CD14-positive monocyte (primary cell): ENCODE data around the gene IL31RA. TPM values are rescaled to one million over a fixed set of nuclear protein-coding genes. Genes with fewer than 3 reads are reported as not detected.

ENCODE experiments used
- DNase-seq, 3 donors: peaks; one replicate each; pipeline ENCODE4 v3.0.0-alpha.2; 2011 to 2022
- H2AFZ ChIP-seq: 2 replicates; pipeline ENCODE4 v1.6.0; 2012; ENCODE audit warnings: mild to moderate bottlenecking, low read depth, low read length, inconsistent platforms; ENCODE audit not compliant: insufficient read depth, poor library complexity, severe bottlenecking
- H3K27ac ChIP-seq, 2 donors: 1 replicate in 1 of 2; 2 replicates in 1 of 2; pipeline ENCODE4 v1.5.1; 2012 to 2013; ENCODE audit warnings: low read length in 2 of 2, control low read depth in 1 of 2, inconsistent platforms in 1 of 2, low read depth in 1 of 2, mild to moderate bottlenecking in 1 of 2
- H3K27me3 ChIP-seq, 2 donors: one replicate each; pipeline versions ENCODE4 v1.6.0 to v1.6.1; 2011 to 2013; ENCODE audit warnings: low read length in 2 of 2; ENCODE audit not compliant: control insufficient read depth in 2 of 2, insufficient read depth in 2 of 2
- H3K36me3 ChIP-seq, 2 donors: replicated peaks in 1 of 2; 1 replicate in 1 of 2; 2 replicates in 1 of 2; pipeline versions ENCODE4 v1.5.1 to v1.6.1; 2012 to 2013; ENCODE audit warnings: low read length in 2 of 2, control low read depth in 1 of 2, inconsistent platforms in 1 of 2, mild to moderate bottlenecking in 1 of 2; ENCODE audit not compliant: insufficient read depth in 2 of 2, control insufficient read depth in 1 of 2
- H3K4me1 ChIP-seq, 2 donors: 1 replicate in 1 of 2; 2 replicates in 1 of 2; pipeline versions ENCODE4 v1.5.1 to v1.6.1; 2012 to 2013; ENCODE audit warnings: low read length in 2 of 2, control low read depth in 1 of 2, inconsistent platforms in 1 of 2, mild to moderate bottlenecking in 1 of 2, moderate library complexity in 1 of 2; ENCODE audit not compliant: insufficient read depth in 2 of 2, control insufficient read depth in 1 of 2
- H3K4me2 ChIP-seq: replicated peaks from 2 replicates; pipeline ENCODE3; 2012; ENCODE audit warnings: low read length, moderate library complexity, mild to moderate bottlenecking; ENCODE audit not compliant: poor library complexity, severe bottlenecking; ENCODE audit errors: extremely low read depth
- H3K4me3 ChIP-seq, 3 experiments: fragments of 200-600 bp in 1 of 3; sonication (generic) in 1 of 3; replicated peaks in 1 of 3; 1 replicate in 2 of 3; 2 replicates in 1 of 3; pipeline ENCODE4 v1.5.1; 2011 to 2013; ENCODE audit warnings: low read length in 3 of 3, mild to moderate bottlenecking in 3 of 3, control low read depth in 2 of 3, low read depth in 2 of 3, inconsistent platforms in 1 of 3, moderate library complexity in 1 of 3
- H3K79me2 ChIP-seq: 2 replicates; pipeline ENCODE4 v1.6.0; 2012; ENCODE audit warnings: mild to moderate bottlenecking, control low read depth, inconsistent platforms, low read length, moderate library complexity; ENCODE audit not compliant: insufficient read depth
- H3K9ac ChIP-seq: 2 replicates; pipeline ENCODE4 v1.6.0; 2017; ENCODE audit warnings: low read length, mild to moderate bottlenecking; ENCODE audit not compliant: insufficient read depth, poor library complexity, severe bottlenecking
- H3K9me3 ChIP-seq, 2 donors: replicated peaks in 1 of 2; 1 replicate in 1 of 2; 2 replicates in 1 of 2; pipeline versions ENCODE4 v1.5.1 to v1.6.1; 2012 to 2013; ENCODE audit warnings: low read length in 2 of 2, control low read depth in 1 of 2; ENCODE audit not compliant: control insufficient read depth in 1 of 2, insufficient read depth in 1 of 2
- H4K20me1 ChIP-seq: 2 replicates; pipeline ENCODE4 v1.6.0; 2012; ENCODE audit warnings: mild to moderate bottlenecking, low read length, control low read depth, moderate library complexity; ENCODE audit not compliant: insufficient read depth
- H3K27ac Mint-ChIP-seq, 7 donors: one replicate each; pipeline ENCODE4 v1.8.0; 2020; ENCODE audit warnings: mild to moderate bottlenecking in 7 of 7, mixed read lengths in 7 of 7, moderate library complexity in 6 of 7, inconsistent platforms in 2 of 7
- H3K27me3 Mint-ChIP-seq, 3 donors: one replicate each; pipeline ENCODE4 v1.8.0; 2021 to 2022; ENCODE audit warnings: low read depth in 3 of 3, mild to moderate bottlenecking in 3 of 3, mixed read lengths in 3 of 3, moderate library complexity in 3 of 3, inconsistent platforms in 1 of 3
- H3K36me3 Mint-ChIP-seq, 2 donors: one replicate each; pipeline ENCODE4 v1.8.0; 2020; ENCODE audit warnings: mixed read lengths in 2 of 2, inconsistent platforms in 1 of 2, mild to moderate bottlenecking in 1 of 2
- H3K4me1 Mint-ChIP-seq: one replicate; pipeline ENCODE4 v1.8.0; 2020; ENCODE audit warnings: mild to moderate bottlenecking, mixed read lengths
- H3K4me3 Mint-ChIP-seq, 2 donors: one replicate each; pipeline ENCODE4 v1.8.0; 2020; ENCODE audit warnings: mild to moderate bottlenecking in 2 of 2, mixed read lengths in 2 of 2, moderate library complexity in 1 of 2
- H3K9me3 Mint-ChIP-seq, 7 donors: one replicate each; pipeline ENCODE4 v1.8.0; 2020 to 2022; ENCODE audit warnings: mixed read lengths in 7 of 7, mild to moderate bottlenecking in 6 of 7, moderate library complexity in 6 of 7, inconsistent platforms in 2 of 7
- WGBS: methylation state at CpG from one replicate; pipeline ENCODE4 v1.1.5; 2013; ENCODE audit warnings: missing lambda C conversion rate; ENCODE audit not compliant: insufficient coverage; 5-methylcytosine and 5-hydroxymethylcytosine counted together
- intact Hi-C, 2 donors: fragments of 100-400 bp; cut with micrococcal nuclease; formaldehyde crosslinking; loops; one replicate each; pipeline versions ENCODE4 v1.15.0 to v1.15.1; 2023
- polyA plus RNA-seq, 3 donors: library from polyadenylated mRNA; depleted of rRNA in 1 of 3; unstranded in 2 of 3; stranded (reverse) in 1 of 3; fragments of 300-500 nt in 2 of 3; fragments of >200 nt in 1 of 3; fragmentation: Illumina TruSeq in 2 of 3; gene quantifications; 1 replicate in 2 of 3; 2 replicates in 1 of 3; pipeline ENCODE4 v1.2.3, GENCODE V29; 2012 to 2021
- TF ChIP-seq, protein P1 (sequence below): fragments of 200-600 bp; IDR thresholded peaks from one replicate; pipeline ENCODE4 v1.8.0; 2022; ENCODE audit warnings: antibody characterized with exemption, mild to moderate bottlenecking

The IL31RA gene
- polyA plus RNA-seq, 3 donors, result 0.52 to 1.8 (median 1.3) TPM

DNA sequence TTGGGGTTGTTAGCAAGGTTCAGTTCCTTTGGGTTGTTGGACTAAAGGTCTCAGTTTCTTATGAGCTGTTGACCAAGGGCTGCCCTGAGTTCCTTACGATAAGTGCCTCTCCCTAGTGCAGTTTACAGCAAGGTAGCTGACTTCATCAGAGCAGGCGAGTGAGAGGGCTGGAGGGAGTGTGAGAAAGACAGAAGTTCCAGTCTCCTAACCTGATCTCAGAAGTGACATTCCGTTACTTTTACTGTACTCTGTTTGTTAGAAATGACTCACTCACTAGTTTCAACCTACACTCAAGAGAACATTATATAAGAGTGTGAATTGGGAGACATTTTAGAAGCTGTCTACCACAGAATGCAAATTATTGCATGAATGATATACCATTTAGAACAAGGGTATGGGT, 21.2 kb upstream of the IL31RA start:
- no peak overlapping the region for H3K4me3 Mint-ChIP-seq
- H3K9me3 ChIP-seq, result peaks cover 8 to 14% of the 10 kb centered on the region in 2 donors
- no peak overlapping the region for H3K4me2 ChIP-seq
- H4K20me1 ChIP-seq, result no peaks in the 10 kb centered on the region
- no peak overlapping the region for H3K4me3 ChIP-seq
- no CpG with 5 or more reads among the region's 3 CpGs for WGBS
- H3K36me3 ChIP-seq, result no peaks in the 10 kb centered on the region
- no peak overlapping the region for H3K9ac ChIP-seq
- no peaks in the 10 kb centered on the region for H3K27me3 ChIP-seq
- no peaks in the 10 kb centered on the region for H3K79me2 ChIP-seq
- intact Hi-C loops, result loop anchor here in 1 of 2 donors (10.0 kb wide), 1 partner anchor 45 kb away; no protein-coding TSS in a partner anchor
- peaks cover 5% of the 10 kb centered on the region for H3K4me1 Mint-ChIP-seq
- no peak overlapping the region for H2AFZ ChIP-seq
- TF ChIP-seq, protein P1, sequence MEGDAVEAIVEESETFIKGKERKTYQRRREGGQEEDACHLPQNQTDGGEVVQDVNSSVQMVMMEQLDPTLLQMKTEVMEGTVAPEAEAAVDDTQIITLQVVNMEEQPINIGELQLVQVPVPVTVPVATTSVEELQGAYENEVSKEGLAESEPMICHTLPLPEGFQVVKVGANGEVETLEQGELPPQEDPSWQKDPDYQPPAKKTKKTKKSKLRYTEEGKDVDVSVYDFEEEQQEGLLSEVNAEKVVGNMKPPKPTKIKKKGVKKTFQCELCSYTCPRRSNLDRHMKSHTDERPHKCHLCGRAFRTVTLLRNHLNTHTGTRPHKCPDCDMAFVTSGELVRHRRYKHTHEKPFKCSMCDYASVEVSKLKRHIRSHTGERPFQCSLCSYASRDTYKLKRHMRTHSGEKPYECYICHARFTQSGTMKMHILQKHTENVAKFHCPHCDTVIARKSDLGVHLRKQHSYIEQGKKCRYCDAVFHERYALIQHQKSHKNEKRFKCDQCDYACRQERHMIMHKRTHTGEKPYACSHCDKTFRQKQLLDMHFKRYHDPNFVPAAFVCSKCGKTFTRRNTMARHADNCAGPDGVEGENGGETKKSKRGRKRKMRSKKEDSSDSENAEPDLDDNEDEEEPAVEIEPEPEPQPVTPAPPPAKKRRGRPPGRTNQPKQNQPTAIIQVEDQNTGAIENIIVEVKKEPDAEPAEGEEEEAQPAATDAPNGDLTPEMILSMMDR, result no peak
- DNase-seq, result no peak
- no peaks in the 10 kb centered on the region for H3K4me1 ChIP-seq
- peaks cover 0 to under 1% (median 0%) of the 10 kb centered on the region in 3 donors for H3K27me3 Mint-ChIP-seq
- H3K9me3 Mint-ChIP-seq, result peaks cover 13 to 23% (median 16%) of the 10 kb centered on the region in 7 donors
- no peak overlapping the region for H3K27ac Mint-ChIP-seq
- H3K27ac ChIP-seq, result no peak overlapping the region
- peaks cover 2 to 6% of the 10 kb centered on the region in 2 donors for H3K36me3 Mint-ChIP-seq

DNA sequence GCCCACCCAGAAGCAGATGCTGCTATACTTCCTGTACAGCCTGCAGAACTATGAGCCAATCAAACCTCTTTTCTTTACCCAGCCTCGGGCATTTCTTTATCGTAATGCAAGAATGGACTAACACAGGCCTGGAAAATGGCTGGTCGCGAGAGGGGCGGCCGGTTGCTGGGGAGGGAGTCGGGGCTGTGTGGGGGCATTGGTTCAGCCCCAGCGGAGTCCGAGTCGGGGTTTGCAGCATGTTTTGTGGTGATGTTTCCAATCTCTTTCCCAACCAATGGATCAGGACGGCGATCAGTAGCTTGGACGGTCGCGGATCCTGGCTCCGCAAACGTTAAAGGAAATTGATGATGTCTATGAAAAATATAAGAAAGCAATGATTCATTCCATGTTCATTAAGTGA, 18.7 kb upstream of the IL31RA start:
- H3K27me3 Mint-ChIP-seq, result no peaks in the 10 kb centered on the region

More for the DNA sequence above, 18.7 kb upstream of the IL31RA start:
- Histone ChIP-seq H3K9ac (no peak overlapping the region), H2AFZ (no peak overlapping the region), H3K27ac (no peak overlapping the region), H3K4me3 (no peak overlapping the region), H4K20me1 (no peaks in the 10 kb centered on the region), H3K4me1 (no peaks in the 10 kb centered on the region), H3K9me3 (peaks cover 8 to 14% of the 10 kb centered on the region in 2 donors), H3K4me2 (no peak overlapping the region), H3K27me3 (no peaks in the 10 kb centered on the region), H3K79me2 (no peaks in the 10 kb centered on the region), H3K36me3 (no peaks in the 10 kb centered on the region)
- H3K4me1 Mint-ChIP-seq, result peaks cover 4% of the 10 kb centered on the region
- TF ChIP-seq, protein P1, result no peak
- peak overlapping the region in 1 of 7 donors; percentile 22 for H3K27ac Mint-ChIP-seq
- WGBS, result 98% methylated on average over 8 of the region's 17 CpGs
- no peak overlapping the region for H3K4me3 Mint-ChIP-seq
- H3K36me3 Mint-ChIP-seq, result peaks cover 2 to 6% of the 10 kb centered on the region in 2 donors
- intact Hi-C loops, result no loop called here
- peaks cover 13 to 23% (median 16%) of the 10 kb centered on the region in 7 donors for H3K9me3 Mint-ChIP-seq
- DNase-seq, result no peak
